Activated T-cell treated with anti-CD3 and anti-CD28 coated beads for 24 hours (primary cell): ENCODE measurements around the gene MRTFB.

ENCODE experiments used
- DNase-seq: peaks from one replicate; pipeline ENCODE4 v3.0.0-alpha.2; 2020; ENCODE audit warnings: low read depth

MRTFB gene

GRCh38 chr16:14186007-14186794, 115.1 kb downstream of the MRTFB start:
- no peak for DNase-seq

DNA sequence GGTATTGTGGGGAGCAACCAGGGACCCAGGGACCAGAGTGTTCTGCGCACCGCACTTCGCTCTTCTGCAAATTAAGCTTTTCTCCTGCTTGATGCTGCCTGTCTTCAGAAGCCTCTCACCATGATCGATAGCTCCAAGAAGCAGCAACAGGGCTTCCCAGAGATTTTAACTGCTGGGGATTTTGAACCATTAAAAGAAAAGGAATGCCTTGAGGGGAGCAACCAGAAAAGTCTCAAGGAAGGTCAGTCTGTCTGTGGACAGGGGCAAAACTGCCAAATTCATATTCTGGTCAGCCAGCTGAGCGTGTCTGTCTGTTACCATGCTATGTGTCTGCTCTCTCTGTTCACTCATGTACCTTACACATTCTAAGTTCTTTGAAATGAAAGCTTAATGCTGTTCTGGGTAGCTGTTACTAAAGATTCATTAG, 115.7 kb downstream of the MRTFB start:
- no peak for DNase-seq

- no peak for DNase-seq
These were observed 116.6 kb downstream of the MRTFB start for GRCh38 chr16:14187517-14188338.

GRCh38 chr16:14193316-14193871, 122.3 kb downstream of the MRTFB start:
- no peak for DNase-seq

- no peak for DNase-seq
These were observed 123.6 kb downstream of the MRTFB start for GRCh38 chr16:14194721-14195120.

DNA sequence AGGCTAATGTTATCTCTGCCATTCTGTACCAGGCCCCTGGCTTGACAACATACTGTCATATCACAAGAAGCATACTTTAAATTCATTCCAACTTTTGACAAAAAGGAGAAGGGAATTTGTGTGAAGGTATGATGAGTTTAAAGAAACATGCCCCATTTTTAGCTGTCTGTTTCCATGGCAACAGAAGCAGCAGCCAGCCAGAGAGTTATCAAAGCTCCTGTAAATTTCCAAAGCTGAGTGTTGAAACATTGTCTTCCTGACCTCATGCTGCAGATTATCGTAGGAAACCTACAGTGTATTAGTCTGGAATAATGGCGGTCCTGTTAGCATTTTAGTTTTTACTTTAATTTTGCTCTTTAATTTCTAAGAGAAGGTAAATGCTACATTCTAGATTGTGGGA, 124.9 kb downstream of the MRTFB start:
- no peak for DNase-seq

GRCh38 chr16:14196539-14196938, 125.4 kb downstream of the MRTFB start:
- no peak for DNase-seq

DNA sequence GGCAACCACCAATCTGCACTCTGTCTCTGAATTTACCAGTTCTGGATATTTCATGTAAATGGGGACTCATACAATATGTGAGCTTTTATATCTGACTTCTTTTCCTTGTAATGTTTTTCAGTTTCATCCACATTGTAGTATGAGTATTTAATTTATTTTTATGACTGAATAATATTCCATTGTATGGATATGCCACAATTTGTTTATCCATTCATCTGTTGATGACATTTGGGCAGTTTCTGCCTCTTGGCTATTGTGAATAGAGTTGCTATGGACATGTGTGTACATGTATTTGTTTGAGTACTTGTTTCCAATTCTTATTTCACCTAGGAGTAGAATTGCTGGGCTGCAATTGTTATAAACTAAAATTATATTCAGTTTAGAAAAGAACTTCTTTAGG, 126.9 kb downstream of the MRTFB start:
- DNase-seq: no peak

- no peak for DNase-seq
These were observed 127.5 kb downstream of the MRTFB start for GRCh38 chr16:14198572-14198971.

- no peak for DNase-seq
These were observed 128.1 kb downstream of the MRTFB start for GRCh38 chr16:14199199-14199598.

DNA sequence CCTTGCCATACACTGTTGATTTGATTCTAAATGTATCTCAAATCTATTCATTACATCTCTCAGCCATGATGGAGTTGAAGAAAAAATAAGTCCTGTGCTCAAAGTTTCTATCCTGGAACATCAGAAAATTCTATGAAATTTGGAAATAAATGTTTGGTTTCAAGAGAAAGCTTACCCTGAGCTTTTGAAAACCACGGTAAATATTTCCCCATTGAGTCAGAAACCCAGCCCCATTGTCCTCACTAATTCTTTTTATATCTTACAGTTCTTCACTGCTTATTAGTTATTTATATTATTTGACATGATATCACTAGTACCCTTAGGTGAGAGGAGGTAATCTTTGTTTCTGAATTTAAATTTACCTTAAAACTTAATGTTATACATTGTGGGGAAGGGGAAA, 128.5 kb downstream of the MRTFB start:
- DNase-seq: no peak

- no peak for DNase-seq
These were observed 131.0 kb downstream of the MRTFB start for GRCh38 chr16:14202095-14202494.

DNA sequence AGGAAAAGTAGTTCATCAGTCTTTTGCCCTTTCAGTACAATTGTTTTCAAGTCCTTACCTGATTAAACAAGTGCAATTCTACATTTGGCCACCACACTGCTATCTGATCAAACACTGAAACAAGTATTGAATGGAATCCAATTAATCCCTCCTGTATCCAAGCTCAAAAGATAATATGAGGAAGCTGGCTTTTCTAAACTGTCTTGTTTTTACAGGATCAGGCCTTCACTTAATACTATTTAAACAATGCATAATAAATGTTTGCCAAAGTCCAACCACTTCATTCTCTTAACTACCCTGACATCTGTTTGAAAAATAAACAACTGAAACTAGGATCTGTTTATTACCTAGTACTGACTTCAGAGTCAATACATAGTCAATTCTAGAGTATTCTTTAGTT, 131.6 kb downstream of the MRTFB start:
- DNase-seq: no peak

DNA sequence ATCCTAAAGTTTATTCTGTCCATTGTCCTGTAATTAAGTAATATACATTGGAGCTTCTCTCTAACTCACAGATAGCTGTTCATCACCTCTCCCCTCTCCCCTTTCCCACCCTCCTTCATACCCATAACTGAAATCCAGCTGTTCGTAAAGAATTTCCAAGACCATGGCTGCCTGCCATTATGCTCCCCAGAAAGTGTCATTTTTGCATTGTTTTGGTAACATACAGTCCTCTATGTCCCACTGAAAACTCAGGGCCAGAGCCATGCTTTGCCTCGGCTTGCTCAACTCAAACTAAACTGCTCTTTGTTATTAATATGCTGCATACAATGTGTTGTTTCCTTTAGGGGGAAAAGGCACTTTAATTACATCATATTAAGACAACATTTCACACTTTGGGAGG, 132.0 kb downstream of the MRTFB start:
- no peak for DNase-seq

DNA sequence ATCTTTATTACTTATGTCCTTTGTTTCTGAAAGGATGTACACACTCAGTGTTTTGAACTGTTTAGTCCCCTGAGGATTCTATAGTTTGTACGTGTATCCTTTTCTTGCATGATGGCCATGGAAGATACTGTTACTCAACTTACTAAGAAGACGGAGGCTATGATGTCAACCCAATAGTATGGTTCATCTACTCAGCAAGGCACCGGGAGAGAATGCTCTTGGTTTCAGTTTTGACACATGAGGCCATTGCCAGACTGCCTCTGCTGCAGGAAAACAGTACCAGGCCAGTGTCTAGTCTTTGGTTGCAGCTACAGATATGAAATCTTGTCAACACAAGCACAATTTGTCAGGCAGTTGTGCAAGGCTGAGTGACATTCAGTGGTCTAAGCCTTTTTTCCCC, 134.5 kb downstream of the MRTFB start:
- no peak for DNase-seq

DNA sequence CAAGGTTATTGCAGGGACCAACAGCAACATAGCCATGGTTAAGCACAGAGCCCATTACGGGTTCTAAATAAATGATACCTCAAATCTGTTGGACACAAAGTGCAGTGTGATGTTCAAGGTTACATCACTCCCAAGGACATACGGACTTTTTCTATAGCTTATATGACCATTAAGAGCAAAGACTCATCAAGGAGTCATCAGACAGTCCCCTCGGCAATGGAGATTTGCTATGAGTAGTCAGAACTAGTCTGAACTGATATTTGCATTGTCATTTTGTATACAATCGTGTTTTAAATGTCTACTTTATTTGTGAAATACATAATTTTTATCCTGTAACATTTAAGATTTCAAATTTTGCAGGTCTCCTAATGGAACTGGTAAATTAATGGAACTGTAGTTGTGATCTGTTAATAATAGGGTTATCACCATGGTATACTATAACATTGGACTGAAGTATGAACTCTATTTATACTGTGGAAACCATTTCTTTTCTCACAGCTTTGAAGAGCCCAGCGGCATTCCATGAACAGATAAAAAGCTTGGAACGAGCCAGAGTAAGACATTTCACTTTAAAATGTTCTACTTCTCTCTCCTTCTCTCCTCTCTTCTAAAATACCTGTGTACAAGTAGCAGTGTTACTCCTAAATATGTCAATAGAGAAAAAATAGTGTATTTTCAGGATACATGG, 140.9 kb downstream of the MRTFB start:
- no peak for DNase-seq

- no peak for DNase-seq
These were observed 144.8 kb downstream of the MRTFB start for GRCh38 chr16:14215941-14216340.

DNA sequence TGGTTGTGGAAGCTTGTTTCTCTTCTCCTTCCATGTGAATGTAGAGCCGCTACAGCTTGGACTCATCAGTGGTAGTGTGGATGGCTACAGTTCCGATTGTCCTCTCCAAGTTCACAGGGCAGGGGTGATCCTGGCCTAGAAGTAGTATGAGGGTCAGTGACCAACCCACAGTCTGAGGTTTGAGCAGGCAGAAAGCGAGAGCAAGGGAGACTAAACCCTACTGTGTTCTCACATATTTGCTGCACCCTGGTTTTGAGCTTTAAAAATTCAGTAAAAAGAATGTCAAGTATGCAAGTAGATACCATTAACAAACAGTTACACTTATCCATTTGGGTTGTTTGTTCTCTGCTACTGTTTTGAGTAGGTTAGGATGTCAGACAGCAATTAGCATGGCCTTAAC, 148.9 kb downstream of the MRTFB start:
- DNase-seq: no peak

- no peak for DNase-seq
These were observed 152.5 kb downstream of the MRTFB start for GRCh38 chr16:14223632-14224031.

DNA sequence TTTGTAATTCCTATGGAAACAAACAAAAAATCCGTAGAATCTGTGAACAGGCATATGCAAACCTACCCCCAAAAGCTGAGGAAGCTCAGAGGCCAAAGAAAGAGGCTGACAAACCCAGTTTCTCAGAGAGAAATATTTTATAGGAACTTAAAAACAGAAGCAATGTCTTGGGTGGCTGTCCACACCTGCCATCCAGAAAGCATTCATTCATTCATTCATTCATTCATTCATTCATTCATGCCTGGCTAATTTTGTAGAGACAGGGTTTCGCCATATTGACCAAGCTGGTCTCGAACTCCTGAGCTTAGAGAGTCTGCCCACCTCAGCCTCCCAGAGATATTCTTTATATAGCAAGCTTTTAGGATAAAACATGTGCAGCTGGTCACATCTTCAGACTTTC, 154.3 kb downstream of the MRTFB start:
- no peak for DNase-seq

GRCh38 chr16:14232106-14232864, 161.2 kb downstream of the MRTFB start:
- no peak for DNase-seq

GRCh38 chr16:14236401-14236800, 165.3 kb downstream of the MRTFB start:
- DNase-seq: no peak
